ENCODE measurements around the gene ZNF124.
A peak's percentile ranks its signal among the peaks of the same experiment; 100 is the strongest.

ZNF124 gene

DNA sequence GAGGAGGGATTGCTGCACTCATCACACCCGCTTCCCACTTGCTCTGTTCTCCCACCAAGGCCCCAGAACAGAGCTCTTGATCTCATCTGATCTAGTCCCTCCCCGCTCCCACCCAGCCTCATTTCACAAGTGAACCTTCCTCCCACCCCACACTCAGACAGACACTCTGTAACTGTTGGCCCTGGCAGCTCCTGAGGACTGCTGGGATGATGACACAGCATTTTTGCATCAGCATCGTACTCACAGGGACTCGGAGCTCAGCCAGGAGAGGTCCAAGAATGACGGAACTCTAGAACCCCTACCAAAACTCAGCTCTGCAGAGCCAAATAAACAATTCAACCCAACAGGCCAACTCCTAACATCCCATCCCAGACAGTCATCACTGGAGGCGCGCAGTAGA, 11.2 kb upstream of the ZNF124 start:
- Histone ChIP-seq H4K20me1 (ENCODE audit: insufficient read depth, low read length) (no peaks in the 10 kb centered on the region), H3K9ac (ENCODE audit: low read depth, low read length) (no peak overlapping the region), H3K9me3 (ENCODE audit: insufficient read depth, low read length, severe bottlenecking) (no peaks in the 10 kb centered on the region), H3K4me1 (ENCODE audit: insufficient read depth, low read length) (peaks cover 22% of the 10 kb centered on the region), H3K27me3 (ENCODE audit: insufficient read depth, low read length, poor library complexity) (no peaks in the 10 kb centered on the region), H3K36me3 (ENCODE audit: insufficient read depth, low read length) (peaks cover 14% of the 10 kb centered on the region; the same call in 1 of the 2 replicates), H3K27ac (ENCODE audit: low read length) (0 out of 2 replicates have a peak overlapping the region, but pooled peaks have one; percentile 7), H3K4me3 (ENCODE audit: low read depth in 1 of 2, low read length in 2 of 2) (no peak overlapping the region), H2AFZ (ENCODE audit: low read depth, low read length) (no peak overlapping the region), H3K4me2 (ENCODE audit: insufficient read depth, low read length) (no peak overlapping the region), H3K79me2 (ENCODE audit: insufficient read depth, low read length) (no peaks in the 10 kb centered on the region)
- DNase-seq (no peak), ATAC-seq (ENCODE audit: insufficient read depth, low read depth) (peak; percentile 39; the same call in 1 of the 3 replicates)
- no peak for TF ChIP-seq EZH2 (IDR thresholded peaks at IDR 0.05; ENCODE audit: borderline replicate concordance, low read depth, low read length, severe bottlenecking)
- TF ChIP-seq, protein P1, sequence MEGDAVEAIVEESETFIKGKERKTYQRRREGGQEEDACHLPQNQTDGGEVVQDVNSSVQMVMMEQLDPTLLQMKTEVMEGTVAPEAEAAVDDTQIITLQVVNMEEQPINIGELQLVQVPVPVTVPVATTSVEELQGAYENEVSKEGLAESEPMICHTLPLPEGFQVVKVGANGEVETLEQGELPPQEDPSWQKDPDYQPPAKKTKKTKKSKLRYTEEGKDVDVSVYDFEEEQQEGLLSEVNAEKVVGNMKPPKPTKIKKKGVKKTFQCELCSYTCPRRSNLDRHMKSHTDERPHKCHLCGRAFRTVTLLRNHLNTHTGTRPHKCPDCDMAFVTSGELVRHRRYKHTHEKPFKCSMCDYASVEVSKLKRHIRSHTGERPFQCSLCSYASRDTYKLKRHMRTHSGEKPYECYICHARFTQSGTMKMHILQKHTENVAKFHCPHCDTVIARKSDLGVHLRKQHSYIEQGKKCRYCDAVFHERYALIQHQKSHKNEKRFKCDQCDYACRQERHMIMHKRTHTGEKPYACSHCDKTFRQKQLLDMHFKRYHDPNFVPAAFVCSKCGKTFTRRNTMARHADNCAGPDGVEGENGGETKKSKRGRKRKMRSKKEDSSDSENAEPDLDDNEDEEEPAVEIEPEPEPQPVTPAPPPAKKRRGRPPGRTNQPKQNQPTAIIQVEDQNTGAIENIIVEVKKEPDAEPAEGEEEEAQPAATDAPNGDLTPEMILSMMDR (IDR thresholded peaks at IDR 0.05; ENCODE audit: borderline replicate concordance, extremely low read depth, low read length, poor library complexity, severe bottlenecking): no peak

DNA sequence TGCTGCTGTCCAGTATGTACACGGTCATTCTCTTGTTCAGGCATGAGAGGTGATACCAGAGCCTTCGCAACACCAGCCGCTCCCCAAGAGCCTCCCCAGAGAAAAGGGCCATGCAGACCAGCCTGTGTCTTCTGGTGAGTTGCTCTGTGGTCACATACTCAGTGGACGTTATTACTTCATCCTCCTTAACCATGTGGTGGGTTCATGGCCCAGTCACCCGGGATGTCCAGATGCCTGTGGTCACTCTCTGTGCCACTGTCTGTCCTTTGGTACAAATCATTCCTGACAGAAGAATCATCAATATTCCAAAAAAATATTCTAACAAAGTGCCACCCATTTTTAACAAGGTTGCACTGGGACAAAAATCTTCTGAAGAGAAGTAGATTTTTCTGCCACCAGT, 8.8 kb upstream of the ZNF124 start:
- Histone ChIP-seq H3K79me2 (ENCODE audit: insufficient read depth, low read length) (no peaks in the 10 kb centered on the region), H3K27ac (ENCODE audit: low read length) (no peak overlapping the region), H2AFZ (ENCODE audit: low read depth, low read length) (no peak overlapping the region), H3K4me2 (ENCODE audit: insufficient read depth, low read length) (no peak overlapping the region), H3K9ac (ENCODE audit: low read depth, low read length) (no peak overlapping the region), H3K36me3 (ENCODE audit: insufficient read depth, low read length) (peaks cover 9% of the 10 kb centered on the region; the same call in 1 of the 2 replicates), H4K20me1 (ENCODE audit: insufficient read depth, low read length) (no peaks in the 10 kb centered on the region), H3K4me1 (ENCODE audit: insufficient read depth, low read length) (peaks cover 12% of the 10 kb centered on the region), H3K4me3 (ENCODE audit: low read depth in 1 of 2, low read length in 2 of 2) (no peak overlapping the region), H3K9me3 (ENCODE audit: insufficient read depth, low read length, severe bottlenecking) (no peaks in the 10 kb centered on the region), H3K27me3 (ENCODE audit: insufficient read depth, low read length, poor library complexity) (no peaks in the 10 kb centered on the region)
- ATAC-seq (ENCODE audit: insufficient read depth, low read depth) (no peak), DNase-seq (no peak)
- TF ChIP-seq EZH2 (IDR thresholded peaks at IDR 0.05; ENCODE audit: borderline replicate concordance, low read depth, low read length, severe bottlenecking): no peak
- TF ChIP-seq, protein P1 (IDR thresholded peaks at IDR 0.05; ENCODE audit: borderline replicate concordance, extremely low read depth, low read length, poor library complexity, severe bottlenecking): no peak

DNA sequence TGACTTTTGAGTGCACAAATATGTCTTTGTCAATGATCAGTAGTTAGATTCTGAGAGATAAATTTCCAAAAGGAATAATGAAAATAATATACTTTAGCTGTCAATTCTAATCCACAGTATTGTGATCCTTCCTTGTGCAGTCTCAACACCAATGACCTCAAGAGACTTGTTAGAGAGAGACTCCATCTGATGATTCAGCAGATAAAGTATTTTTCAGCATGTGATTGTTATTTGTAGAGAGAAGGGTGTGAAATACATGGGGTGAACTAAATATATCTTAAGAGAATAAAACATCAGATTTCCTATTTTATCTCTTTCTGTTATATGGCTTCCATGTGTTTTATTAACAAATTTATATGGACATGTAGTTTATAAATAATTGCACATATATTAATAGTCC, 5.9 kb upstream of the ZNF124 start:
- peaks cover 1% of the 10 kb centered on the region for H3K4me1 ChIP-seq (ENCODE audit: insufficient read depth, low read length)
- no peak overlapping the region for H3K4me3 ChIP-seq (ENCODE audit: low read depth in 1 of 2, low read length in 2 of 2)
- H3K36me3 ChIP-seq (ENCODE audit: insufficient read depth, low read length): no peaks in the 10 kb centered on the region
- no peaks in the 10 kb centered on the region for H3K27me3 ChIP-seq (ENCODE audit: insufficient read depth, low read length, poor library complexity)
- no peaks in the 10 kb centered on the region for H3K9me3 ChIP-seq (ENCODE audit: insufficient read depth, low read length, severe bottlenecking)
- TF ChIP-seq EZH2 (IDR thresholded peaks at IDR 0.05; ENCODE audit: borderline replicate concordance, low read depth, low read length, severe bottlenecking): no peak
- TF ChIP-seq, protein P1 (IDR thresholded peaks at IDR 0.05; ENCODE audit: borderline replicate concordance, extremely low read depth, low read length, poor library complexity, severe bottlenecking): no peak
- no peak for ATAC-seq (ENCODE audit: insufficient read depth, low read depth)
- no peak overlapping the region for H2AFZ ChIP-seq (ENCODE audit: low read depth, low read length)
- 0 out of 2 replicates have a peak, but pooled peaks cover under 1% of the 10 kb centered on the region for H4K20me1 ChIP-seq (ENCODE audit: insufficient read depth, low read length)
- DNase-seq: no peak
- no peaks in the 10 kb centered on the region for H3K79me2 ChIP-seq (ENCODE audit: insufficient read depth, low read length)
- no peak overlapping the region for H3K27ac ChIP-seq (ENCODE audit: low read length)
- no peak overlapping the region for H3K9ac ChIP-seq (ENCODE audit: low read depth, low read length)
- H3K4me2 ChIP-seq (ENCODE audit: insufficient read depth, low read length): no peak overlapping the region

DNA sequence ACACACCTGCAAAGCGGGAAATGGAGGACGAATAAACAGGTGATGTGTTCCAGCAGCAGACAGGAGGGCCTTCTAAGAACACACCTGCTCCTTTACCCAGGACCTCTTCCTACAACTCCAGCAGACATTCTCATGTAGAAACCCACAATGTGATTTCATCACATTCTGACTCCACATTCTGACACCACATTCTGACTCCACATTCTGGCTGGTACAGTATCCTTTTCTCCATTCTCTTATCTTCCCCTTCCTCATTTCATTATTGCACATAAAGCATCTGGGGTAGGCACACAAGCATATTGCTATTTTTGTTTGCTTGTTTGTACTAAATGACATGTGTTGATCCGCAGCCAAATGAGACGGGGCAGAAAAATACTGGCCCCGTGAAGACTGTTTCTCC, 3.6 kb upstream of the ZNF124 start:
- H3K4me2 ChIP-seq (ENCODE audit: insufficient read depth, low read length): no peak overlapping the region
- no peaks in the 10 kb centered on the region for H3K27me3 ChIP-seq (ENCODE audit: insufficient read depth, low read length, poor library complexity)
- peaks cover 8% of the 10 kb centered on the region for H3K4me1 ChIP-seq (ENCODE audit: insufficient read depth, low read length)
- TF ChIP-seq EZH2 (IDR thresholded peaks at IDR 0.05; ENCODE audit: borderline replicate concordance, low read depth, low read length, severe bottlenecking): no peak
- TF ChIP-seq, protein P1 (IDR thresholded peaks at IDR 0.05; ENCODE audit: borderline replicate concordance, extremely low read depth, low read length, poor library complexity, severe bottlenecking): no peak
- H3K9ac ChIP-seq (ENCODE audit: low read depth, low read length): no peak overlapping the region
- DNase-seq (no peak), ATAC-seq (ENCODE audit: insufficient read depth, low read depth) (no peak)
- no peaks in the 10 kb centered on the region for H3K36me3 ChIP-seq (ENCODE audit: insufficient read depth, low read length)
- no peaks in the 10 kb centered on the region for H3K9me3 ChIP-seq (ENCODE audit: insufficient read depth, low read length, severe bottlenecking)
- H2AFZ ChIP-seq (ENCODE audit: low read depth, low read length): no peak overlapping the region
- no peak overlapping the region for H3K4me3 ChIP-seq (ENCODE audit: low read depth in 1 of 2, low read length in 2 of 2)
- H4K20me1 ChIP-seq (ENCODE audit: insufficient read depth, low read length): 0 out of 2 replicates have a peak, but pooled peaks cover 3% of the 10 kb centered on the region
- H3K27ac ChIP-seq (ENCODE audit: low read length): no peak overlapping the region
- peaks cover 2% of the 10 kb centered on the region for H3K79me2 ChIP-seq (ENCODE audit: insufficient read depth, low read length)

Data from DND-41 (cell line).